GM19099 (cell line): ENCODE results near the gene TRPM2.

Experiments
- POLR2A ChIP-seq: IDR thresholded peaks from 3 replicates; pipeline ENCODE4 v1.6.1; 2011; ENCODE audit warnings: low read depth; ENCODE audit not compliant: insufficient read length; ENCODE audit errors: extremely low read depth

The TRPM2 gene

GRCh38 chr21:44461464-44462001, 108.1 kb downstream of the TRPM2 start:
- TF ChIP-seq POLR2A: no peak

DNA sequence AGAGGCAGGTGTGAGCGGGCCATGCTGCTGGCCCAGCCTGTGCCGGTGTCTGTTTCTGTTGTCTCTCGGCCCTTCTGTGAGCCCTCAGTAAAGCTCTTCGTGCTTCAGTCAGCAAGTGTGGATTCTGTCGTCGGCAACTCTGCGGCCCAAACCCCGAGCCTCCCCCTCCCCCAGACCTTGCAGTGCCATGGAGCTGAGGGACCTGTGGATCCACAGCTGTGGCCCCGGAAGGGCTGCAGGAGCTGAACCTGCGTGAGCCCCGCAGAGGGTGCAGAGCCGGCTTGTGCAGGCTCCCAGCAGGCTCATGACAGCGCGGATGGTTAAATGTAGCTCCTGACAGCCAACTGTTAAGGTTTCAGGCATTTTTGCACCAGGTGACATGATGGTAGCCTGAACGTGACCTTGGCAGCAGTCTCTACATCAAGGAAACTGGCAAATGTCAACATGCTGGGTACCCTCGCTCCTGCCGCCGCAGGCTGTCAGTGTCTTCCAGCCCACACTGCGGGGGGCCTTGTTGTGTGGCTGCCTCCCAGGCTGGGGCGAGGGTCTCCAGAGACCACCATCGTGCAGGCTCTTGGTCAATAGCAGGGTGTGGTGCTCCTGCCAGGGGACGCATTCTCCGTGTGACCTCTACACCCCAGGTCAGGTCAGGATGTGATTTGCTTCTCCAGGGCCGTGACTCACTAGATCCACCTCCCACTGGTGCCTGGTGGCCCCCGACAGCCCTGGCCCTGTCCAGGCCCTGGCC, 108.8 kb downstream of the TRPM2 start:
- TF ChIP-seq POLR2A: no peak

DNA sequence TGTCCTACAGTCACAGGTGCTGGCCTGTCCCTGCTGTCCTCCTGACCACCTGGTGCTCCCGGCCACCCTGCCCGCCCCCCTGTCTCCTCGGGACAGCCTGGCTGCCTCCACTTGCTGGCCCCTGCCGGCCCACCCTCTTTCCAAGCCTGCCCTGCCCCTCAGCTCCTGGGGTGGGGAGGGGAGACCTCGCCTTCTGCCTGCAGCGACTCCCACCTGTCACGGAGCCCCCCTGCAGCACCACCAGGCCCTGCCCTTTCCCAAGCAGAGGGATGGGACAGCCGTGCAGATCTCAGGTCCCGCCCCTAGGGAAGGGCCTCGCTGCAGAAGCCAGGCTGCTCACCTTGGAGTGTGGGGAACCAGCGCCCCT, 109.4 kb downstream of the TRPM2 start:
- no peak for TF ChIP-seq POLR2A

DNA sequence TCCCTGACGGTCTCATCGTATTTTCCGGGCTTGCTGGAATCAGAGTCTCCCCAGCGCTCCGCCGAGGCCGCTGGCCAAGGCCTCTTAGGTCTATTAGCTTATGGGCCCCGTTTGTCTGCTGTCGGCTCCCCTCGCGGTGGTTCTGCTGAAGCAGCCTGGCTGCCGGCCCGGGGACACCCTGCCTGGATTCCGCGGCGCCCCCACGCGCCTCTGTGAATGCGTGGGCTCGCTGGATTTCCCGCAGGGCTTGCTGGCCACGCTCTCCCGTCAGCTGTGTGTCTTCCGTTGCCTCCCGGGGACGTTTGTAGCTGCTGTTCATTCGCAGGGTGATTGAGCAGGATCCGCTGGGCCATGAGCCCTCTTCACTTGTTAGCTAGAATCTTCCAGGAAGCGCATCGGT, 110.3 kb downstream of the TRPM2 start:
- TF ChIP-seq POLR2A: no peak

GRCh38 chr21:44464351-44464750, 110.9 kb downstream of the TRPM2 start:
- no peak for TF ChIP-seq POLR2A

DNA sequence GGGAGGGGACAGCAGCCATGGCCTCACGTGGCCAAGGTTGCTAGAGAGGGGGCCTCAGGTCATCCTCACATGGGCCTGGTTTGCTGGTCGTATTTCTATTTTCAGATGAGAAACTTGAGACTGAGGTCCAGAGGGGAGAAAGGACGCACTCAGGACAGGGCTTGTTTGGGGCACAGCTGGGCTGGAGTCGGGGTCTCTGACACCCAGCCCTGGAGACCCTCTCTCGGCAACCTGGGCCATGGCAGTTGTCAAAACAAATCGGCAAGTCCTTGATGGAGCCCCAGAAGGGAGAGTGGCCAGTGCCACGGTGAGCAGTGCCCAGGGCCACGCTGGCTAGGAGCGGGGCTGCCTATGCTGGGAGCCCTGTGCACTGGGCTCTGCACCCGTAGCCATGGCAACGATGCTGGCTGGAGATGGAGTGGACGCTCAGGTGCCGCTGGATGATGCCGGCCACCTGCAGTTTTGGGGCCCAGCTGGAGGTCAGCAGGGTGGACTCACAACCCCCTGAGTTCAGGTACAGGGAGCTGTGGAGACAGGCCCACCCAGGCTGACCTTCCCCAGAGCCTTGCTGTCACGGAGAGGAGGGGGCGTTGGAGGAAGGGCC, 113.0 kb downstream of the TRPM2 start:
- no peak for TF ChIP-seq POLR2A

GRCh38 chr21:44466996-44467858, 113.8 kb downstream of the TRPM2 start:
- no peak for TF ChIP-seq POLR2A

GRCh38 chr21:44467859-44468195, 114.4 kb downstream of the TRPM2 start:
- TF ChIP-seq POLR2A: no peak

DNA sequence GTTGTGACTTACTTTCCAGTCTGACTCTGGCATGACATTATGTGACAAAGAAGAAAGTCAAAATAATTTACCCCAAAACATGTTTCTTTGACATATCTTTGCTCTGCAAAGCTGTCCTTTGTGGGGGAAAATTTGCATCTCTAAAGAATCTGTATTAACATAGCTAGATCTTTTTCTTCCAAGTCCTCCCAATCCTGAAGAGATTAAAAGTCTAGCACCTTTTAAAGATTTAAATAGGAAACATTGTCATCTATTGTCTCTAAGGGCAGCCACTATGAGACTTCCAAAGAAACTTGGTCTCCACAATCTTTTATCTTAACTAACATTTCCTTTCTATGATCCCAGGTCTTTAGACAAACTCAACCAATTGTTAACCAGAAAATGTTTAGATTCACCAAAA, 117.9 kb downstream of the TRPM2 start:
- no peak for TF ChIP-seq POLR2A

- TF ChIP-seq POLR2A: no peak
Observed at GRCh38 chr21:44471996-44472395, 118.6 kb downstream of the TRPM2 start.

DNA sequence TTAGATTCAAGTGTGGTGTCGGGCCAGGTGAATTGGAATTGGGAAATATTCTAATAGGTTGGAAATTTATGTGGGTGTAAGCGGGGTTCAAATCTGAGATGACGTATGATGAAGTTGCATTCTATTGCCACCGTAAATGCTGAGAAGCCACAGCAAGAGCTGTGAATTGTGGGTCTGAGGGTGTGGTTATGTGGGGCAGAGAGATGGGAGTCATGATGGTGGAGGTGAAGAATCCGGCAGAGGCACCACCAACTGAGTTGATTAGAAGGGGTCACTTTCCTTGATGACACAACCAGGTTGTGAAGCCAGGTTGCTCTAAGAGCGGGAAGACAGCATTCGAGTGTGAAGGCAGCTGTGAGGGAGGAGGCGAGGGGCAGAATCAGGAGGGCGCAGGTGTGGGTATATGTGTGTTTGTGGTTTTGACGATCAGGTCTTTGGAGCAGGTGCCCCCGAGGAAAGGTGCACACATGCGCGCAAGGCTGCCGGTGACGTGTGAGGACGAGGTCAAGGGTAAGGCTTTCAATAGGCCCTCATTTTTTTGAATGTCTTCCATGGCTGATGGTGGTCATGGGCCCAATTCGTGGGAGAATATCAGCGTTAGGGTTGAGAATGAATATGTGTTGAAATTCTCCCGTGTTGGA, 120.6 kb downstream of the TRPM2 start:
- no peak for TF ChIP-seq POLR2A

DNA sequence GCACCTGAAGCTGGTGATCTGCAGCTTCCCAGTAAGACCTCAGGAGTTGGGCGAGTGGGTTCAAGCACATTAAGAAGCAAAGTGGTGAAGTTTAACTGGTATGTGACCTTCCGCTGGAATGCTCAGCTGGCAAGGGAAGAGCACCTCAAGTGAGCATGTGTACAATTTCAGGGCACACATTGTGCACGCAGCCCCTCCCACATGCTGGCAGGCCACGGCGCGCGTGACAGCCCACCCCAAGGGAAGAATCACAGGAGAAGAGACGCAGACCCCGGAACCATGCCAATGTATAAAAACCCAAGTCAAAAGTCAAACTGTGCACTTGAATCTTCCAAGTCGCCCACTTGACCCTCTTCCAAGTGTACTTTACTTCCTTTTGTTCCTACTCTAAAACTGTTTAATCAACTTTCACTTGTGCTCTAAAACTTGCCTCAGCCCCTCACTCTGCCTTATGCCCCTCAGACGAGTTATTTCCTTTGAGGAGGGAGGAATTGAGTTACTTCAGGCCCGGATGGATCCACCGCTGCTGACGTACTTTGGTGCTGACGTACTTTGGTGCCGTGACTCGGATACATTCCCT, 121.9 kb downstream of the TRPM2 start:
- TF ChIP-seq POLR2A: no peak

- no peak for TF ChIP-seq POLR2A
Observed at GRCh38 chr21:44477131-44477530, 123.7 kb downstream of the TRPM2 start.

DNA sequence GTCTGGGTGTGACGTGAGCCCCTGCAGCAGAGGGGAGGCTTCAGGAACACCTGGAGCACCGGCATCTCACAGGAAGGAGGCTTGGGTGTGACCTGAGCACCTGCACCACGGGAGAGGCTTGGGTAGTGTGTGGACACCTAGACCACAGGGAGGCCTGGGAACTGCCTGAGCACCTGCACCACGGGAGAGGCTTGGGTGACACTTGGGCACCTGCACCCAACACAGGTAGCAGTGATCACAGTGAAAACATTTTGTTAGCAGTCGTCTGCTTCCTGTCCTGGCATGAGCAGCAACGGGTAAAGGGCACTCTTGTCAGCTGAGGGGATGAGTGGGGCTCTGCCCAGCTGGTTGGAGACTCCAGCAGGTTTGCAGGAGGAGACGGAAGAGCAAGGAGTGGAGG, 124.3 kb downstream of the TRPM2 start:
- TF ChIP-seq POLR2A: no peak
